ENCODE measurements around the gene TSC22D3.
"Not testable (repeated sequence)": the region's sequence is repeated elsewhere in the genome, so short reads cannot be mapped to it uniquely, and the experiment has no call there.

The TSC22D3 gene

GRCh38 chrX:107711521-107712181, 63.9 kb downstream of the TSC22D3 start:
- no peak for DNase-seq

- DNase-seq = no peak
Measured at GRCh38 chrX:107710617-107711391, 64.8 kb downstream of the TSC22D3 start.

- DNase-seq = no peak
Measured at GRCh38 chrX:107709266-107709806, 66.3 kb downstream of the TSC22D3 start.

- no peak for DNase-seq
Measured at GRCh38 chrX:107708762-107709161, 66.8 kb downstream of the TSC22D3 start.

- DNase-seq = no peak
Measured at GRCh38 chrX:107707866-107708265, 67.7 kb downstream of the TSC22D3 start.

GRCh38 chrX:107706309-107706708, 69.3 kb downstream of the TSC22D3 start:
- DNase-seq = no peak

- no peak for DNase-seq
Measured at GRCh38 chrX:107704587-107704986, 71.0 kb downstream of the TSC22D3 start.

- no peak for DNase-seq
Measured at GRCh38 chrX:107704181-107704580, 71.4 kb downstream of the TSC22D3 start.

- DNase-seq = no peak
Measured at GRCh38 chrX:107701493-107702121, 74.0 kb downstream of the TSC22D3 start.

- DNase-seq = no peak
Measured at GRCh38 chrX:107700790-107701189, 74.8 kb downstream of the TSC22D3 start.

GRCh38 chrX:107700317-107700774, 75.2 kb downstream of the TSC22D3 start:
- DNase-seq = no peak

- no peak for DNase-seq
Measured at GRCh38 chrX:107699616-107700015, 76.0 kb downstream of the TSC22D3 start.

GRCh38 chrX:107691024-107691448, 84.6 kb downstream of the TSC22D3 start:
- DNase-seq = no peak

- no peak for DNase-seq
Measured at GRCh38 chrX:107687445-107687844, 88.1 kb downstream of the TSC22D3 start.

- no peak for DNase-seq
Measured at GRCh38 chrX:107686792-107687191, 88.8 kb downstream of the TSC22D3 start.

- DNase-seq = no peak
Measured at GRCh38 chrX:107686026-107686425, 89.6 kb downstream of the TSC22D3 start.

GRCh38 chrX:107685586-107685985, 90.0 kb downstream of the TSC22D3 start:
- DNase-seq = not testable (repeated sequence)

GRCh38 chrX:107684956-107685385, 90.6 kb downstream of the TSC22D3 start:
- DNase-seq = no peak

- no peak for DNase-seq
Measured at GRCh38 chrX:107683931-107684330, 91.7 kb downstream of the TSC22D3 start.

GRCh38 chrX:107683124-107683895, 92.3 kb downstream of the TSC22D3 start:
- no peak for DNase-seq

- DNase-seq = no peak
Measured at GRCh38 chrX:107682256-107682655, 93.3 kb downstream of the TSC22D3 start.

- DNase-seq = peak; percentile 33
Measured at GRCh38 chrX:107678957-107679740, 96.4 kb downstream of the TSC22D3 start.
